Activated CD4-positive, CD25-positive, alpha-beta regulatory T cell treated with anti-CD3 and anti-CD28 coated beads, Interleukin-2, amount 50 U/mL, for 24 hours (primary cell): ENCODE measurements around the gene NEU4.
A peak's percentile ranks its signal among the peaks of the same experiment; 100 is the strongest.
"Not testable (repeated sequence)": the region's sequence is repeated elsewhere in the genome, so short reads cannot be mapped to it uniquely, and the experiment has no call there.

ENCODE experiments used
- ATAC-seq, 2 donors: fragments of 150-1000 bp; cut with Tn5 transposase; one replicate each; pipeline ENCODE4 v1.10.0; 2021; ENCODE audit warnings: mild to moderate bottlenecking in 1 of 2, moderate library complexity in 1 of 2

NEU4 gene

DNA sequence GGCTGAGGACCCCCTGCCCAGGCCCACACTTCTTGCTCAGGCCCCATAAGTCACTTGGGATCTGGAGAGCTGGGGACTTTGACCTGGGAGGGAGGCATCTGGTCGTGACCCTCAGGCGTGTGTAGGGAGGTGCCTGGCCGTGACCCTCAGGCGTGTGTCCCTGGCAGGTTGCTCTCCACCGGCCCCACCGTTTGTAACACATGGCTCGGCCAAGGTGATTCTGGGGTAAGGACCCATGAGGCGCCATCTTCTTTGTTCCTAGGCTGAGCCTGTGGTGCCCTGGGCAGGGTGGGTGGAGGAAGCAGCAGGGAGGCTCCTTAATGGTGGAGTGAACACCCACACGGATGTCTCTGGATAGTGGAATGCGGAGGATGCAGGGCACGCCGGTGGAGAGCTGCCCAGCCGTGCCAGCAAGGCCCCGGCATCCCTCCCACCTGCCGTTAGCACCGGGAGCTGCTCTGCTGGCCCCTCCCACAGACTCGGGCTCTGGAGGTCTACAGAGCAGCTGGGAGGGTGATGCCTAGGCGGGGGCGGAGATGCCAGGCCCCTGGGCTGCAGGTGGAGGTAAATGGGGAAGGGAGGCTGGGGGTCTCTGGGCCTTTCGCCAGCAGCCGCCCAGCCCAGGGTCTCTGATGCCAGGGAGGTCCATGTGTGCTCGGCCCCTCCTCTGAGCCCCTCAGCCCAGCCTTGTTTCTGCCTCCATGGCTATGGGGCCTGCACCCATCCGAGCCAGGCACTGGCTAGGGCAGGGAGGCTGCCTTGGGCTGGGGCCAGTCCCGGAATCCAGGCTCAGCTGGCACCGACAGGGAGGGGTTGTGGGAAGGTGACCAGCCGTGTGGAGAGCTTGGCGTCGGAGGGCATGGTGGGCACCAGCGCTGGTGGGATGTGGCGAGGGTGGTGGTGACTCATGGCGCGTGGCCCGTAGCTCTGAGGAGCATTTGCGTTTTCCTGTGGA lies 33.5 kb upstream of the NEU4 start:
- ATAC-seq = no peak

DNA sequence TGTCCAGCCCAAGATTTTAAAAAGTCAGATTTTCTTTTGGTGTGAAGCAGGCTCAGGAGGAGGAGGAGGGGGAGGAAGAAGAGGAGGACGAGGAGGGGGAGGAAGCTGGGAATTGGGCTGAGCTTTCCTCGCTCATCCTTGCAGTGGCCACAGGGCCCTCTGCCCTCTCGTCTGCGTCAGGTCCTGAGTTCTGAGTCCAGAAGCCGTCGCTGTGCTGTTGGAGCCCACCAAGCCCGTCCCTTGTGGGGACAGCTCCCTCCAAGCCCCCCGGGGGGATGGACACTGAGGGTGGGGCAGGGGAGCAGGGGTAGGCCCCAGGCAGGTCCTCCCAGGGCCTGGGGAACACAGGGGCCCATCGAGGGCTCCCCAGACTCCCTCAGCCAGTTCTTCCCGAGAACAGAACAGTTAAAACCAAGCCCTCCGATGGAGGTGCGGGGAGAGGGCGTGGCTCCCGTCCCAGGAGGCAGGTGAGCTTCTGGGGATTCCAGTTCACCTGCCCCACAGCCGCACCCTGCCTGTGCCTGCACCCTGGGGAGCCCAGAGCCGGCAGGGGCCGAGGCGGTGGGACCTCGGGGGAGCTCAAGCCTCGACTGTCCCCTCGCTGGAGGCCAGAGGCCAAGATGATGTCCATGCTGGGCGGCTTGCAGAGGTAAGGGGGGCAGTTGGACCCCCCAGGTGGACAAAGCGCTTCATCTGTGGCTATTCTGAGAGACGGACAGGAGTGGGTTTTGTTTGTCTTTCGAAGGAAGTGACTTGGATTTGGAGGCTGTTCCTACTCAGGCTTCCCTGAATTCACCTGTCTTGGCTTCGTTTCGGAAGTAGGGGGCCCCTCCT lies 32.4 kb upstream of the NEU4 start, which contains the start of gene GAL3ST2:
TSS of gene GAL3ST2 (plus strand) at position 487 of the 834 bp plus-strand sequence. CDS start at position 621, 134 bp downstream.
- ATAC-seq = no peak

DNA sequence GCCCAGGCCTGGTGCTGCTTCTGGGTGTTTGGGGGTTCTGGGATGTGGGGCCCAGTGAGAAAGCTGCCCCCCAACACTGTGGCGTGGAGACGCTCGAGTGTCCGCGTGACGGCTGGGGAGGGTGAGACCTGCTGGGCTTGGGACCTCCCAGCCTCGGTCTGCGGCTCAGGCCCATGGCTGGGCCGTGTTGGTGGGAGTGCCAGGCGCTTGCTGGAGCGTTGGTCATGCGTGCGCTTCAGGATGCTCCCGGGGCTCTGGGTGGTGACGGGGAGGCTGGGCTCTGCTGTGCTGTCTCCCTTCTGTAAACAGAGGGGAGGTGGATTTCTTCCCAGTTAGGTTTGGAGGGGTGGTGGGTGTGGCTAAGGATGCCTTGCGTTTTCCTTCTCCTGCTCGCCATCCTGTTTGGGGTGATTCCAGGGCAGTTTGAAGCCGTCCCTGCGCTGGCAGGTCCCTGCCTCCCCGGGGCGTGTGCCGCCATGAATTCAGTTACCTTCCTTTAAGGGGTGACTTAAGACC lies 31.8 kb upstream of the NEU4 start:
- ATAC-seq = no peak

DNA sequence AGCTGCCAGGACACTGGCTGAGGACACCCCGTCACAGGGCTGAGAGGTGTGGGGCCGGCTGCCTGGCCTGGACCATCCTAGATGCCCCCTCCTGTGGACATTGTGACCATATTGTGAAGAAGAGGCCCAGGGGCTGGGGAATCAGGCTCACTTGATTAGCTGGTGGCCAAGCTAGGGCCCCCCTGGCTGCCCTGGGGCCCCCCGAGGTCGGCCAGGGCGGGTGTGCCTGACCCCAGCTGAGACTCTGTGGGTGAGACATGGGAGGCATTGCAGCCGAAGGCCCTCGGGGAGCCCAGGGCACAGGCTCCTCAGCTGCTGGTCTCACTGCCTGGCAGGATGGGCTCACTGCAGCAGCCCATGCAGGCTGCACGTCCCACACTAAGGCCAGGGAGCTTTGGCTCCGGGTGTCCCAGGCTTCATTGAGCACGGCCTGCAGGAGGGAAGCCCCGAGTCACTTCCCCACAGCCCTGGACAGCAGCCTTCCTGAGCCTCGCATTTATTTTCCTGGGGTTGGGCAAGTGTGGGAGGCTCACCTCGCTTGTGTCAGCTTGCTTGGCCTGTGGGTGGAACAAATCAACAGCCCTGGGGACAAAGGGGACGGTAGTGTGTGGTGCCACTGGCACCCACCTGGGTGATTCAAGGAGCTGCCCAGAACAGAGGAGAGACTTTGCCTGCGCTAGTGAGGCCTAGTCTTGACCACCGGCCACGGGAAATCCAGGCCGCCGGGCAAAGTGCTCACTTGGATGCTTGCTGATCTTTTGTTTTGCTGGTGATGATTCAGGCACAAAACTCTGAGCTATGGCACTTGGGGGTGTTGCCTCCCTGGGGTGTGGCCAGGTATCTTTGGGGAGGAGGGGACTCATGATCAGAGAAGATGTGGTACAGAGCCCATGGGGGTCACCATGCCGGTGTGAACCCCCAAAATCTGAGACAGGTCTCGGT lies 31.0 kb upstream of the NEU4 start:
- ATAC-seq = no peak

DNA sequence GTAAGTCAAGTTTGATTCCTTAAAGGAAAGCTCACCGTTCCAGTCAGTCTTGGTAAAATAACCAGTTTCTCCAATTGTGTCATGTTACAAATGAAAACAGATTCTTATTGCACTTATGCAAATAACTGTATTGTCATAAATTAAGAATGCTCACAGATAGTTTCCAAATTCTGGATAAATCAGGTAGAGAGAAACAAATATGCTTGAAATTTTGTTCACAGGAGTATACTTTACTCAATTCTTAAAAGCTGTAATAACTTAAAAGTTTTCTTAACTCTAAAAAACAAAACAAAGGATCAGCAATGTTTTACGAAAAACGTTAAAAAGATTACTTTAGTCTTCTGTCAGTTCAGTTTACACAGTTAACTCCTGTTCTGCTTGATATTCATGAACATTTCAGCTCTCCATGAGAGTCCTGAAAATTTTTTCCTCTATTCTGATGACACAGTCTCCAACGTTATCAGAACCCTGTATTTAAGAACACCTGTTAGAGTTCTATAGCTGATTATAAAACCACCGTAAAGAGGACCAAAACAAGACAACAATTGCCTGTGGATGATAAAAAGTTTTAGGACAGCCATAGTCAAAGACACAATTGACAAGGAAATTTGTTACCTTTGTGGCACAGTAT lies 27.9 kb upstream of the NEU4 start:
- no peak for ATAC-seq

DNA sequence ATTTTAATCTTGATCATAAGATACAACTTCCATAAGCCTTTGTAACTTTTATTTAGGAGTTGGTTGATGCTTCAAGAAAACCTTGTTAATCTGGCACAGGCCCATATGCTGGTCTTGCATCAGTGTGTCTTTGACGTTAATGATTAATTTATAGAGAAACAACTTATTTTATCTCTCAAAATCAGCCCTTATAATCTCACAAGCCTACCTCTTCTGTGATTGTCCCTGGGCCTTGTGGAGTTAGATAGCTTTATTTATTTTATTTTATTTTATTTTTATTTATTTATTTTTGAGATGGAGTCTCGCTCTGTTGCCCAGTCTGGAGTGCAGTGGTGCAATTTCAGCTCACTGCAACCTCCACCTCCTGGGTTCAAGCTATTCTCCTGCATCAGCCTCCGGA lies 26.9 kb upstream of the NEU4 start:
- ATAC-seq = not testable (repeated sequence)

DNA sequence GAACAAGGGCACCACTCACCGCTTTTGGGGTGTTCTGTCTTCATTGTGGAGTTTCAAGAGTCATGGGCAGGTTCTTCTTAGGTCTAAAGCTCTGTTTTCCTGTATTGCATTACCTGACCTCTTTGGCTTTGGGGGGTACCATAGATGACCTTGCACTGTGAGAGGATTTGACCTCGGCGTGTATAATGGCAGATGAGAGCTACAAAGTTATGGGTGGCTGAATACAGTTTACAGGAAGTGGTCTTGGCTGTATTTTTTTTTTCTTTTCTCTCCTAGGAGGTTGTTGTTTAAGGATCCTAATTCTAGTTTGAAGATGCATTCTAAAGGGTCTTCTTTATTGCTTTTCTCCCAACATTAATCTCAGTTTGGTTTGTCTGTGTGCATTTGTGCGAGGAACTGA lies 20.9 kb upstream of the NEU4 start:
- ATAC-seq = no peak

DNA sequence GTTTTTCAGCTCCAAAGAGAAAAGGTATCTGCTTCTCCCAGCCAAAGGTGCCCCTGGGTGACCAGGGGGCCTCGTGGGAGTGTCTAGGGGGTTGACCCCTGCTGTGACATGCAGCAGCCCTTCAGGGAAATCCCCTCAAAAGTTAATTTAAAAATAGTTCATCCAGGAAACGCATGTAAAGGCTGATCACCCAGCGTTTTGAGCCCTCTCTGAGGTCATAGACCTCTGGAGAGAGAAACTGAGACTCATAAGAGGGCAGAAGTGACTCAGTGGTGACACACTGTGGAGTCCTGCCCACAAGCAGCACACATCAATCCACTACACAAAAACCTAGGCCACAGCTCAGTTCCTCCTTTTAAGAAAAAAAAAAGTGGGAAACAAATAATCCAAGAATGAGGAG lies 20.4 kb upstream of the NEU4 start:
- ATAC-seq = peak; percentile 97

DNA sequence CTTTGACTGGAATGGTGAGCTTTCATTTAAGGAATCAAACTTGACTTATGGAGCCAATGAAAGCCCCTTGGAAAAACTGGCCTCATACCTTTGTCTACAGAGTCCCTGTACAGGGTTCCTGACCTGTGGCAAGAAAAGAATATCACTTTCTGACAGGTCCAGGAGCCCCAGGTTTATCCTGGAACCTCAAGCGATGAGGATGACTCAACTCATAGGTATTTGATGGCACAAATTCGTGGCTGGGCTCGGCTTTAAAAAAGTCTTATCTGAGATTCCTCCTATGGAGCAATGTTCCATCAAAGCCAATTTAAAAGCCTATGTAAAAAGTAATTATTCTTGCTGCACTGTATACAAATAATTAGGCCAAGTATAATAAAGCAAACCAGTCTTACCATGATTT lies 17.6 kb upstream of the NEU4 start:
- not testable (repeated sequence) for ATAC-seq

DNA sequence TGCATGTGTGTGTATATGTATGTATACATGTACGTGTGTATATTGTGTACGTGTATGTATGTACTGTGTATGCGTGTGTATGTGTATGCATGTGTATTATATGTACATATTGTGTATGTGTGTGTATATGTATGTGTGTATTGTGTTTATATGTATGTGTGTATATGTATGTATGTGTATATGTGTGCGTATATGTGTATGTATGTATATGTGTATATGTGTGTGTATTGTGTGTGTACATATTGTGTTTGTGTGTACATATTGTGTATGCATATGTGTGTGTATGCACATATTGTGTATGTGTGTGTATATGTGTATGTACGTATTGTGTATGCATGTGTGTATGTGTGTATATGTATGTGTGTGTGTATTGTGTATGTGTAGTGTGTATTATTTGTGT lies 15.6 kb upstream of the NEU4 start:
- ATAC-seq = no peak

DNA sequence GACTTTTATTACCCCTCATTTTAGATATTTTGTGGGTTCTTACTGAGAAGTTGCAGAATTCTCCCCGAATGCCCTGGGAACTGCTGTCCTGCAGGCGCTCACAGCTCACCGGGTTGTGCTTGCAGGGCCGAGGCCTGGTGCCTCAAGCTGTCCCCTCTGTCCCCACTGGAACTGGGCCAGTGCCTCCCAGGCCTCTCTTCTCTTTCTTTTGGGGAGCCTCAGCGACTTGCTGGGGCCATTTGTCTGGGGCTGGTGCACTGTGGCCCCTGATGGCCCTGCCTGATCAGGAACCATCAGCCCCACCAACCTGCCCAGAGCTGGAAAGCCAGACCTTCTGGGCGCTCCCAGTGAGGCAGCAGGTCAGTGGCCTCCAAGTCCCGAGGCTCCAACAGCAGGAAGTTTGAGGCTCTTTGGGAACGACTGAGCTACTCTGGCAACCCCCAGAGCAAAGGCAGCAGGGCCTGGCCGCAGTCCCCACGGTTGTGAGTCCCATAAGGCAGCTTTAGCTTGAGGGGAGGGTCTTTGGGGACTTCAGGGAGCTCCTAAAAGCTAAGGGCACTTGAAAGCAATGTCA lies 14.7 kb upstream of the NEU4 start:
- no peak for ATAC-seq

DNA sequence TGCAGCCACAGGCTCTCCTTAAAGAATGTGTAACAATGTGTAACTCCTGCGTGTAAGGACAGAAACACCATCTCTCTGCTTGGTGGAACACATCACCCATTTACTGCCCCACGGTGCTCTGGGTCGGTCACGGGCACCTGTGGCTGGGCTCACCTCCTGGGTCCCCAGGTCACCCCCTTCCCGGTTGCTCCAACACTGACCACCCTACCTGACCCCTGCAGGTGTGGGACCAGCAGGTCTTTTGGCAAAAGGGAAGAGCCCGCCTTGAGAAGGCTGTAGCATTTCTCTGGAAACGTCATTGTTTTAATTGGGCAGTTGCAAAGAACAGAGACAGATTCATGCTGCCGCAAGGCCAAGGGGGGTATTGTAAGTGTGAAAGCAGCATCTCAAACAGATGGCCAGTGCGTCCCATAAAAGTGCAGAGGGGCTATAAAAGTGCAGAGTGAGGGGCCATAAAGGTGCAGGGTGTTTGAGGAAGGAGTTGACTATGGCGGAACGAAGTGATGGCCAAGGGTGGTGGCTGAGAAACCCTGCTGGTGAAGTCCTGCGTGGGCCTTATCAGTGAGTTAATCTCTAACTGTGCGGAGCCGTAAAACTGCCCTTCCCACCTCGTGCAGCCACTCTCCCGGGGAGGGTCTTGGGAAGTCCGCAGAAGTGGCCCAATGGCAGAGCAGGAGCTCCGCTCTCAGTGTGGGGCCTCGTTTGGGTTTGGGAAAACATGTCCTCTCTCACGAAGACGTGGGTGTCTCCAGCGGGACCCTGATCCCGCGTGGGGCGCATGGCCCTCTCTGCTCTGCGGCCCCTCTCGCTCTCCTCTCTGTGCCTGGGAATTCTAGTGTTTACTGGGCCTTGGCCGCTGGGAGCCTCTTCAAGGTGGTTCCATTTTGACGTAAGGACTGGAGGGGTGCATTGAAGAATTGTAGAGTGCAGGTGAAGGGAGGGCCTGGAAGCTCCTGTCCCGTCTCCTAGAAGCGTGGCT lies 13.7 kb upstream of the NEU4 start:
- ATAC-seq = no peak

DNA sequence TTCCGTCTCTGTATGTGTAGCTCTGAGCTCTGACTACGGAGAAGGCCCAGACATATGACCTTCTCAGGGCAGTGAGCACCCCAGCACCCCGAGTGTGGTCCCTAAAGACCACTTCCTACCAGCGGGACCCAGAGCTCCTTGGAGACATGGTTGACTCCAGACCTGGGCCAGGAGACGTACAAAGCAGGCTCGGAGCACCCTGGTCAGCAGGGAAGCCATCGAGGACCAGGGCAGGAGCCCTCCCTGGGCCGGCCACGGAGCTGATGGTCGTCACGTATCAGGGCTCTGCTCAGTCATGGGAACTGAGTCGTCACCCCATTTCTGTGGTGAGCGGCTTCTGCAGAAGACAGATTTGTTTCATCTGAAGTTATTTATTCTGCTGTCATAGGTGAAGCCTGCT lies 12.8 kb upstream of the NEU4 start:
- ATAC-seq = no peak

DNA sequence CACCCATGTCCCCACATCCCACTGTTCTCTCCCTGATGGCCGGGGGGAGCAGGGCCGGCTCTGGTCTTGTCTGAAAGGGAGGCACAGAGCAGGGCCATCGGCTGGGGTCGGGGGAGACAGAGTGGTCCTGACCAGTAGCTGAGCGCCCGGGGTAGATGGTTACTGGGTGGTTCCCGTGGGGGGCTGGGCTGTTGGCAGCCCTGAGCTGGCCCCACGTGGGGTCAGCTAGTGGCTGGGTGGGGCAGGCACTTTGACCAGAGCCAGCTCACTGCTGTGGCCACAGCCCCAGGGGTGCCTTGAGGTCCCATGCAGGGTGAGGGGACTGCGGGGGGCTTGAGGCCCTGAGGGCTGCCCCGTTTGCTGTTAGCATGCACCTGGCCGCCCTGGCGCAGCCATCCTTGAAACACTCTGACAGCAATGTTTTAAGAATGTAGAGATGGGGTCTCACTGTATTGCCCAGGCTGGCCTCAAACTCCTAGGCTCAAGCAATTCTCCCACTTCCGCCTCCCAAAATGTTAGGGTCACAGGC lies 12.3 kb upstream of the NEU4 start:
- ATAC-seq = no peak

DNA sequence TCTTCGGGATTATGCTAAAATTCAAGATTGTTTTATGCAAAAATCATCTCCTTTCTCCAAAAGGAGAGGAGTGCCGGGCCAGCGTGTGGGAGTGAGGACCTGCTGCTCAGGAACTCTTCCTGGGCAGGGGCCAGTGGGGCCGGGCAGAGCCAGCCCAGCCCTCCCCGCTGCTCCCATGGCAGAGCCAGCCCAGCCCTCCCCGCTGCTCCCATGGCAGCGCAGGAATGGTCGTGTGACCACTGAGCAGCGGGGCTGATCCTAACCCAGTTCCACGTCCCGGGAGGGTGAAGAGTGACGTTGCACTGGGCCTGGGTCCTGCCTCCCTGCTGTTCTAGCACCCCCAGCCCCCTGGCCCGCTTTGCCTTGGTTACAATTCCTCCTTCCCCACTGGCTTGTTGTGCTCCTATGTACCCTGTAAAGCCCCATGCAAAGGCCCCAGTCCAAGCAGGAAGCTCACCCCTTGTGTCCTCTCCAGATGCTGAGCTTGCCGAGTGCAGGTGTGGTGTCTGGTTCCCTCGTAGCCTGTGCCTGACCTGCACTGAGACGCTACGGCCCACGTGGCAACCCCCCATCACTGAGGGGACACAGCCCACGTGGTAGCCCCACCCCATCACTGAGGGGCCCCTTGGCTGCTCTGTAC lies 11.4 kb upstream of the NEU4 start:
- ATAC-seq = no peak

DNA sequence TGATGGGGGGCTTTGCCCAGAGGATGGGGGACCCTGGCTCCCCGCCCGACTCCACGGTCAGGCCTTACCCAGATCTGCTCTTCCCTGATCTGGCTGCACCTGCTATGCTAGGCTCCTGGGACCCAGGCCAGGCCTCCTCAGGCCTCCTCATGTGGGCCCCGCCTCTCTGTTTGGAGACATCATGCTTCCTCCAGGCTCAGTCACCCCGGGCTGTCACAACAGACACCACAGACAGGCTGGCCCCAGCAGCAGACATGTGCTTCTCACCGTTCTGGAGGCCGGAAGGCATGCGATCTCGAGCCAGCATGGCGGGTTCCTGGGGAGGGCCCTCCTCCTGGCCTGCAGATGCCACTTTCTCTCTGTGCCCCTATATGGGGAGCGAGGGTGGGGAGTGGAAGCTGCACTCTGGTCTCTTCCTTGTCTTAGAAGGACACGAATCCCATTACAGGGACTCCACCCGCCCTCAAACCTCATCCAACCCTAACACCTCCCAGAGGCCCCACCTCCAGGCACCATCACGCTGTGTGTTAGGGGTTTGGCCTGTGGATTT lies 10.8 kb upstream of the NEU4 start:
- ATAC-seq = no peak

DNA sequence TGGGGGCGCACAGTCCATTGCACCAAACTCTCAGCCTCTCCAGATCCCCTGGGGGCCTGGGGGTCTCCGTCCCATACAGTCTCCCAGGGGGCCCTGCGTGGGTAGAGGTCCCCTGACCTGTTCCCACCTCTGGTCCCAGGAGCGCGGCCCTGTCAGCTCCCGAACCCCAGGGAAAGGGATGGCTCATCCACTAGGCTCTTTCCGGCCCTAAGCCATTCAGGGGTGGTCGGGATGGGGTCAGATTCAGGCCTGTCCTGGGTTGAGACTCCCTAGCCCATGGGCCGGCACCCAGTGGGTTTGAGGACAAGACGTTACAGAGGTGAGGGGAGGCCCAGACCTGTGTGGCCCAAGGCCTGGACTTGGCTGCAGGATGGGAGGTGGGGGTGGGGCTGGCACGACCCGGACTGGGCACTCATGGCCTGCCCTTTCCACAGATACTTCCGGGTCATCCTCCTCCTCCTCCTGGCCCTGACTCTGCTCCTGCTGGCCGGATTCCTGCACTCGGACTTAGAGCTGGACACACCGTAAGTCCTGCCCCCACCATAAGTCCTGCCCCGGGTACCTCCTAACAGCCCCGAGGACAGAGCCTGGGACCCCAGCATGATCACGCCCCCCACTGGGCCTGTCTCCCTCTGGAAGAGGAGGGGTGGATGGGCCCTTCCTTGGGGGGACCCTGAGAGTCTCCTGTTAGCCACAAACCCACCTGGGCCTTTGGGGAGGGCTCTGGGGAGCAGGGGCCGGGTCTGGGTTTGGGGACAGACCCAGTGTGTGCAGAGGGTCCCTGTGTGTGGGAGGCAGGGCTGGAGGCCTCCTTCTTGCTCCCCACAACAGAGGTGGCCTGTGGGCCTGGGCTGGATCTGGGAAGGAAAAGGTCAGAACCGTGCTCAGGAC lies 10.1 kb upstream of the NEU4 start:
- no peak for ATAC-seq
